Type B pancreatic cell (in vitro differentiated cells): ENCODE data around the gene SYDE2. TPM values are rescaled to one million over a fixed set of nuclear protein-coding genes. Genes with fewer than 3 reads are reported as not detected.

Source experiments
- DNase-seq: peaks from one replicate; pipeline ENCODE4 v3.0.0; 2021; ENCODE audit warnings: mixed read lengths; ENCODE audit not compliant: unreplicated experiment; ENCODE audit errors: extremely low spot score
- H3K27ac Mint-ChIP-seq: 2 replicates; pipeline ENCODE4 v1.8.0; 2021; ENCODE audit warnings: mild to moderate bottlenecking, mixed read lengths
- H3K27me3 Mint-ChIP-seq: 2 replicates; pipeline ENCODE4 v1.8.0; 2021; ENCODE audit warnings: mixed read lengths
- H3K36me3 Mint-ChIP-seq: 2 replicates; pipeline ENCODE4 v1.8.0; 2021; ENCODE audit warnings: mixed read lengths
- H3K4me1 Mint-ChIP-seq: one replicate; pipeline ENCODE4 v1.8.0; 2021; ENCODE audit warnings: mixed read lengths; ENCODE audit not compliant: unreplicated experiment
- H3K4me3 Mint-ChIP-seq: 2 replicates; pipeline ENCODE4 v1.8.0; 2021; ENCODE audit warnings: mild to moderate bottlenecking, mixed read lengths
- H3K9me3 Mint-ChIP-seq: 2 replicates; pipeline ENCODE4 v1.8.0; 2021; ENCODE audit warnings: mixed read lengths
- CTCF ChIP-seq: fragments of 200-600 bp; sonication (generic); conservative IDR thresholded peaks from 2 replicates; pipeline ENCODE4 v1.5.0; 2021; ENCODE audit warnings: antibody characterized with exemption, mild to moderate bottlenecking
- total RNA-seq: library from RNA; stranded (reverse); gene quantifications from 2 replicates; pipeline ENCODE4 v1.2.1, GENCODE V29; 2021; ENCODE audit warnings: low replicate concordance

SYDE2 gene
- total RNA-seq, 1 donor from 2014 or later: 9.4 TPM

DNA sequence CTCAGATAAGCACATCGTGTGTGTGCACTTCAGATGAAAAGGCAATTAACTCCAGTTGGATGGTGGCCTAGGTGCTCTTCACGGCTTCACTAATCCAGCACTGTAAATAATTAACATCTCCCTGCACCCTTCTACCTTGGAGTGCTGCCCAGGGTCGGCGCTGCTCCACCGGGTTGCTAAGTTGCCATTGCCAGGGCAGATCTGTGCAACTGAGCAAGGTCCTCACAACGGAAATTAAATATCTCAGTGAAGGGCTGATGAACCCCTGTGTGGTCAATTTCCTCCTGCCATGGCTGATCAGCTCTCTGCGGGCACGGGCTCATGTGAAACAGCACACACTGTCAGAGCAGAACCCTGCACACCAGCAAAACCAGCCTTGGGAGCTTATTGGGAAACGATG lies 63.2 kb downstream of the SYDE2 start:
- H3K36me3 Mint-ChIP-seq: no peaks in the 10 kb centered on the region
- TF ChIP-seq CTCF: no peak
- peak overlapping the region; percentile 57 for H3K27ac Mint-ChIP-seq
- peaks cover 5% of the 10 kb centered on the region for H3K4me1 Mint-ChIP-seq
- H3K9me3 Mint-ChIP-seq: no peaks in the 10 kb centered on the region
- no peaks in the 10 kb centered on the region for H3K27me3 Mint-ChIP-seq
- DNase-seq: no peak
- peak overlapping the region; percentile 55 for H3K4me3 Mint-ChIP-seq

DNA sequence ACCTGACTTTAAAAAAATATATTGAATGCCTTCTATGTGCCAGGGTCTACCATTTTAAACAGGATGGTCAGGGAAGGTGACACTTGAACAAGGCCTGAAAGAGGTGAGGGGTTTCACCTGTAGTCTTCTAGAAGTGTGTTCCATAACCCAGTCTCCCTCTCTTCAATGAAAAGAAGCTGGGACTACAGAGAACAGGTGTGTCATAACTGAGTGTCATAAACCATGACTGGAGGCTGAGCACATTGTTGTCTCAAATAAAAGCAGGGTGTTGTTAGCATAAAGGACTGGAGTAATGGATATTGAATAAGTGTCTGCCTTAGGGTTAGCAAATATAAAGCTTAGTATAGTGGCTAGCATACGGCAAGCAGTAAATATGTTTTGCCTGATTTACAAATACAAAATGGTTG lies 65.4 kb downstream of the SYDE2 start:
- Mint-ChIP-seq H3K4me3 (no peak overlapping the region), H3K4me1 (peaks cover 5% of the 10 kb centered on the region), H3K27ac (no peak overlapping the region), H3K27me3 (no peaks in the 10 kb centered on the region), H3K36me3 (no peaks in the 10 kb centered on the region), H3K9me3 (no peaks in the 10 kb centered on the region)
- DNase-seq: no peak
- no peak for TF ChIP-seq CTCF

GRCh38 chr1:85134583-85135391 lies 66.0 kb downstream of the SYDE2 start:
- Mint-ChIP-seq H3K27ac (no peak overlapping the region), H3K4me1 (peaks cover 5% of the 10 kb centered on the region), H3K27me3 (no peaks in the 10 kb centered on the region), H3K9me3 (no peaks in the 10 kb centered on the region), H3K36me3 (no peaks in the 10 kb centered on the region), H3K4me3 (no peak overlapping the region)
- DNase-seq: no peak
- TF ChIP-seq CTCF: no peak

- TF ChIP-seq CTCF: no peak
- Mint-ChIP-seq H3K27ac (no peak overlapping the region), H3K4me1 (peaks cover 7% of the 10 kb centered on the region), H3K27me3 (no peaks in the 10 kb centered on the region), H3K36me3 (no peaks in the 10 kb centered on the region), H3K9me3 (no peaks in the 10 kb centered on the region), H3K4me3 (no peak overlapping the region)
- no peak for DNase-seq
Observed at GRCh38 chr1:85133565-85134159, 67.2 kb downstream of the SYDE2 start.

GRCh38 chr1:85132078-85132720 lies 68.6 kb downstream of the SYDE2 start:
- no peak overlapping the region for H3K4me3 Mint-ChIP-seq
- no peaks in the 10 kb centered on the region for H3K9me3 Mint-ChIP-seq
- peaks cover 4% of the 10 kb centered on the region for H3K4me1 Mint-ChIP-seq
- no peaks in the 10 kb centered on the region for H3K27me3 Mint-ChIP-seq
- no peak for DNase-seq
- no peak overlapping the region for H3K27ac Mint-ChIP-seq
- no peak for TF ChIP-seq CTCF
- no peaks in the 10 kb centered on the region for H3K36me3 Mint-ChIP-seq
